NCI-H1930 (cell line): ENCODE results near the gene TMEM209.
"Not testable (repeated sequence)": the region's sequence is repeated elsewhere in the genome, so short reads cannot be mapped to it uniquely, and the experiment has no call there.

Experiments
- DNase-seq, 2 experiments: peaks; one replicate each; lab custom pipeline; 2025; lab: John Stamatoyannopoulos, UW

TMEM209 gene

GRCh38 chr7:130162196-130162595 lies 43.0 kb downstream of the TMEM209 start:
- no peak for DNase-seq

GRCh38 chr7:130160455-130160854 lies 44.8 kb downstream of the TMEM209 start:
- no peak for DNase-seq

DNA sequence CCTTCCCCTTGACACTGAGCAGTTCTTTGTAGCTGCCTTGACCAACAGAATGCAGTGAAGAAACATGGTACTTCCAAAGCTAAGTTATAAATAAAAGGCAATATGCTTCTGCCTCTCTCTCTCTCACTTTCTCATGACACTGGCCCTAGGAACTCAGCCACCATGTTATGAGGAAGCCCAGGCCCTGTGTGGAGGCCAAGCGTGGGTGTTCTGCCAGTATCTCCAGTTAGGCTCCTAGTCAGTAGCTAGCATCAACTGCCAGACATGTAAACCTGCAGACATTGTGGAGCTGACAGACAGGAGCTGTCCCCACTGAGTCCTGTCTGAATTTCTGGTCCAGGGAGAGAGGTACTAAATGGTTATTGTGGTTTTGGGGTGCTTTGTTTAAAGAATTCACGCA lies 45.2 kb downstream of the TMEM209 start:
- DNase-seq: no peak

GRCh38 chr7:130157700-130158099 lies 47.5 kb downstream of the TMEM209 start:
- no peak for DNase-seq

- DNase-seq: no peak
Observed at GRCh38 chr7:130156140-130156539, 49.1 kb downstream of the TMEM209 start.

DNA sequence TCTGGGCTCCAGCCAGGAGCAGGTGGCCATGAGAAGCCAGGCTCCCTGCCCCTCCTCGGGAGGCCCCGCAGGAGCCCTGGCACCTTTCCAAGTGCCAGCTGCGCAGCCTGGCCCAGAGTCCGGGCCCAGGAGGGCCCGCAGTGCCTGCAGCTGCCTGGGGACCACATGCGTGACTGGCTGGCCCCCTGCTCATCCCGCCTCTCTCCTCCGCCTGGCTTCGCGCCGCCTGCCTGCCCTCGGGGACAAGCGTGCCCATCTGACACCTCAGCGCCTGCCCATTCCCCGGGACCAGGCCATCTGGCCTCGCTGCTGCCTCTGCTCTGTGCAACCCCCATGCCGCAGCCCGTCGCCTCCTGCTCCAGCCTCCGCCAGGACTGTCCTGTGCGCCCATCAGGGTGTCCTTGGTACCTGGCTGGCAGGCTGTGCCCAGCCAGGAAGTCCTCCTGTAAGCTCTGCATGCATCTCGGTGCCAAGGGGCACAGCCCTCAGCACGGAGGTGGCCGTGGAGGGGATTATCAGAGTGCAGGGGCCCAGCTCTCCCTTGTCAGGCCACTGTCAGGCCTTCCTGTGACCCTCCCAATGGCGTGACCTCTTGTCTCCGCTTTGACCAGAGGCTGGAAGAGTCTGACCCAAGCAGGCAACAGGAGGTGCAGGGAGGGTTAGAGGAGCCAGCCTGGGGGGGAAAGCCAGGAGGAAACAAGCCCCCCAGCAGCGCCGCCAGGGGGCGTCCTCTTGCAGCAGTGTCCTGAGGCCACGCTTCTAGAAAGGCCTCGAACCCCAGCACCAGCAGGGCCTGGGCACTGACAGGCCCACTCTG lies 50.5 kb downstream of the TMEM209 start:
- no peak for DNase-seq

DNA sequence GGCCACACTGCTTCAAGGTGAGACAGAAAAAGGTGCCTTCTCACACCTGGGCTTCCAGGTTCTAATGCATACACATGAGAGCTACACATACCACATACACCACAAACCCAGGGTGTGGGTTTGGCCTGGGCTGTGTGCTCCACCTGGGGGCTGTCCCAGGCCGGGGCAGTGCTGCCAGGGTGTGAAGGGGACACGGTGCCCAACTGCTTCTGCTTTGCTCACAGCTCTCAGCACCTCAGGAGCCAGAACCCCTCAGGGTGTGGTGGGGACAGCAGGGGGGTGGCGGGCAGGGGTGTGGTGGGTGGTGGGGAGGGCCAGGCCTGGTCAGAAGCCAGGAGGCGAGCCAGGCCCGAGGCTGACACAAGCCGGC lies 51.1 kb downstream of the TMEM209 start:
- no peak for DNase-seq

- no peak for DNase-seq
Observed at GRCh38 chr7:130153211-130153908, 51.8 kb downstream of the TMEM209 start.

GRCh38 chr7:130152493-130153210 lies 52.6 kb downstream of the TMEM209 start:
- no peak for DNase-seq

- no peak for DNase-seq
Observed at GRCh38 chr7:130151591-130152492, 53.4 kb downstream of the TMEM209 start.

DNA sequence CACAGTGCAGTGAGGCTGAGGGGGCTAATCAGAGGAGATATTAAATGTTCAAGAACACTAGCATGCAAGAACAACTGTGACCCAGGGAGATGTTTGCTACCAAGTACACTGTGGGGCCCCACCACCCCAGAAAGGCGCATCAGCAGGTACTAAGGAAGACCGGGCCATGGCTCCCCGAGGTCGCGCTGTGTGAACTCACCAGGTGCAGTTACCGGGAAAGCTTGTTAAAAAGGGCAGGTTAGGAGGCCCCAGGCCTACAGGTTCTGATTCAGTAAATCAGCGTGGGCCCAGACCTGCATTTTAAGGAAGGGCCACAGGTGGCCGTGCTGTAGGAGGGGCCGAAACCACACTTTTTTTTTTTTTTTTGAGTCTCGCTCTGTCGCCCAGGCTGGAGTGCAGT lies 54.6 kb downstream of the TMEM209 start:
- no peak for DNase-seq

GRCh38 chr7:130149281-130150139 lies 55.7 kb downstream of the TMEM209 start:
- DNase-seq: no peak

DNA sequence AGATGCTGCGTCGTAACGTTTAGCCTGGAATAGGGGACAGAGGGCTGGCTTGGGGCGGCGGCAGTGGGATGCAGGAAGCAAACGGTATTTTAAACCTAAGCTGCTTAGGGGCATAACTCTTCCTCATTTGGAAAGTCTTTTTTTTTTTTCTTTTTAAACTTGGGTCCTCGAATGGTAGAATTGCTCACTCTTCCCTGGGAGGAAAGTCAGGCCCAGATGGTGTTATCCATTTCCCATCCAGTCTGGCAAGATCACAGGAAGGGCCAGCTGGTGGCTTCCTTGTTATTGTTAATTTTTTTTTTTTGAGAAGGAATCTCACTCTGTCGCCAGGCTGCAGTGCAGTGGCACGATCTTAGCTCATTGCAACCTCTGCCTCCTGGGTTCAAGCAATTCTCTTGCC lies 56.6 kb downstream of the TMEM209 start:
- DNase-seq: no peak

GRCh38 chr7:130147710-130148325 lies 57.4 kb downstream of the TMEM209 start:
- DNase-seq: no peak

DNA sequence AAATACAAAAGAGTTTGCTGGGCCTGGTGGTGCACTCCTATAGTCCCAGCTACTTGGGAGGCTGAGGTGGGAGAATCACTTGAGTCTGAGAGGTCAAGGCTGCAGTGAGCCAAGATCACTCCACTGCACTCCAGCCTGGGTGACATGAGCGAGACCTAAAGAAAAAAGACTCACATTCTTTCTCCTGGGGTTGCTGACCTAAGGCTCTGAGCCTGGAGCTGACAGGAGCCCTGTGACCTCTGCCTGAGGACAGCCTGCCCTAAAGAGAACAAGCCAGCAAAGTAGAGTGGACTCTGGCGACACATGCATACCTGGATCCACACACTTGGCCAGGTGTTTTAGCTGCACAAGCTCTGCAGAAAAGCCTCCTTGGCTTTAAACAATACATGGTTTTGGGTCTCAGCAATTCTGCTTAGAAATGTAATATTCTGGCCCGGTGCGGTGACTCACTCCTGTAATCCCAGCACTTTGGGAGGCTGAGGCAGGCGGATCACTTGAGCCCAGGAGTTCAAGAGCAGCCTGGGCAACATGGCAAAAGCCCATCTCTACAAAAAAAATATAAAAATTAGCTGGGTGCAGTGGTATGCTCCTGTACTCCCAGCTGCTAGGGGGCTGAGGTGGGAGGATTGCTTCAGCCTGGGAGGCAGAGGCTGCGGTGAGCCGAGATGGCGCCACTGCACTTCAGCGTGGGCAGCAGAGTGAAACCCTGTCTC lies 58.4 kb downstream of the TMEM209 start:
- DNase-seq: no peak

DNA sequence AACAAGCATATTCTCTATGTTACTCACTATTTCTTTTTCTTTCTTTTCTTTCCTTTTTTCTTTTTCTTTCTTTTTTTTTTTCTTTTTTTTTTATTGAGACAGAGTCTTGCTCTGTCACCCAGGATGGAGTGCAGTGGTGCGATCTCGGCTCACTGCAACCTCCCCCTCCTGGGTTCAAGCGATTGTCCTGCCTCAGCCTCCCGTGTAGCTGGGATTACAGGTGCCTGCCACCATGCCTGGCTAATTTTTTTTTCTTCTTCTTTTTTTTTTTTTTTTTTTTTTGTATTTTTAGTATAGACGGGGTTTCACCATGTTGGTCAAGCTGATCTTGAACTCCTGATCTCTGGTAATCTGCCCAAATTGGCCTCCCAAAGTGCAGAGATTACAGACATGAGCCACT lies 59.1 kb downstream of the TMEM209 start:
- DNase-seq: not testable (repeated sequence)

GRCh38 chr7:130145424-130146100 lies 59.6 kb downstream of the TMEM209 start:
- no peak for DNase-seq

DNA sequence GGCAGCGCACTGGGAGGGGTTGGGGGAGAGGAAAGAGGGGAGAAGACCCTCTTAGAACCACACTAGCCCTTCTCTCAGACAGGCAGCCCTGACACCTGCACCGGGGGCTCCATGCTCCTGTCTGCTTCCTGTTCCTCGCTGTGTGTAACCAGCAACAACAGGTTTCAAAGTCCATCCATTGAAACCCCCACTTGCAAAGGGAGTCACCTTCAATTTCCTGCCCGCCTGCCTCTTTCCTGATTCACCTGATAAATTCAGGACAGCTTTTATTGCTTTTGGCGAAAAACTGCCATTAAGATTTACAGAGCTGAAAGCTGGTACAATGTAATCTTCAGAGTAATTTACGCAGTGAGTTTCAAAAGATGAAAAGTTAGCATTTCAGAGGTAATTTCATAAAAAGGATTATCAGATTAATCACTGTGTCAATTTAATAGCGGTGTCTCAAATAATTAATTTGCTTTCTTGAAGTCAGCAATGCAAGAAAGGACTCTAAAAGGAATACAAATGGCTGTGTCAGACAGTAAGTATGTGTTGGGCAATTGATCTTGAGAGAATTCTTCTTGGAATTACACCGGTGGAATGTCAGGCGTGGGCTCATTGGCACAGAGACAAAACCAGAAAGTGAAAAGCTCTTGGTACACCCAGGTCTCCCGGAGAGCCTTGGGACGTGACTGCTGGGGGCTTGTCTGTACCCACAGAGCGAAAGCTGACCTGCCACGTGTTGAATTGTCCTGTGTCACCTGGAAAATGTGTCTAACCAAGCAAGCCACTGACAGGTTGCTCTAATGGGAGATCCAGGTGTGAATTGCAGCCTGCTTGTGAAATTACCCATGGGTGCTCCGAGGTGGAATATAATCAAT lies 60.7 kb downstream of the TMEM209 start:
- DNase-seq: no peak
